IMR-90 (cell line): Measurements from ENCODE around the gene ATP5MK. TPM values are rescaled to one million over a fixed set of nuclear protein-coding genes. Genes with fewer than 3 reads are reported as not detected.
"Not testable (repeated sequence)": the region's sequence is repeated elsewhere in the genome, so short reads cannot be mapped to it uniquely, and the experiment has no call there.

Source experiments
- ATAC-seq: fragments of 200-7000 bp; cut with Tn5 transposase; 2 replicates; pipeline ENCODE4 v1.9.1; 2020; ENCODE audit warnings: low read depth, mild to moderate bottlenecking, moderate library complexity
- BruUV-seq: library from RNA; stranded (reverse); fragments of 400-500 nt; replicated peaks from 2 replicates; lab custom pipeline; 2021; lab: Mats Ljungman, UMichigan
- CTCF ChIA-PET: fragments of 300-600 bp; formaldehyde crosslinking; extraction: SDS; loops from one replicate; lab custom pipeline; 2021; ENCODE audit warnings: antibody characterized with exemption; lab: Yijun Ruan, JAX
- POLR2A ChIA-PET: fragments of 300-600 bp; sonication (Branson Sonifier 250); formaldehyde crosslinking; loops from one replicate; lab custom pipeline; 2022; ENCODE audit warnings: antibody characterized with exemption; ENCODE audit not compliant: unreplicated experiment; lab: Charles Lee
- DNase-seq: peaks from one replicate; pipeline ENCODE4 v3.0.0; 2013
- H2AFZ ChIP-seq: replicated peaks from 2 replicates; pipeline ENCODE3; 2013; ENCODE audit warnings: low read length, mild to moderate bottlenecking; ENCODE audit not compliant: poor library complexity
- H2AK5ac ChIP-seq: 2 replicates; pipeline ENCODE4 v1.6.1; 2013; ENCODE audit warnings: low read depth, low read length, inconsistent platforms
- H2AK9ac ChIP-seq: replicated peaks from 2 replicates; pipeline ENCODE3; 2013; ENCODE audit warnings: mild to moderate bottlenecking, low read depth, low read length, moderate library complexity; ENCODE audit not compliant: poor library complexity
- H2BK120ac ChIP-seq: 2 replicates; pipeline ENCODE4 v1.6.1; 2013; ENCODE audit warnings: low read depth, low read length, inconsistent platforms
- H2BK15ac ChIP-seq: 3 replicates; pipeline ENCODE4 v1.6.1; 2013; ENCODE audit warnings: low read depth, low read length, inconsistent platforms
- H2BK20ac ChIP-seq: 2 replicates; pipeline ENCODE4 v1.6.1; 2013; ENCODE audit warnings: low read depth, mild to moderate bottlenecking, inconsistent platforms, low read length, moderate library complexity
- H2BK5ac ChIP-seq: 2 replicates; pipeline ENCODE4 v1.6.1; 2013; ENCODE audit warnings: mild to moderate bottlenecking, low read depth, low read length, inconsistent platforms; ENCODE audit not compliant: poor library complexity, severe bottlenecking
- H3K14ac ChIP-seq: replicated peaks from 2 replicates; pipeline ENCODE4 v1.6.1; 2013; ENCODE audit warnings: low read depth, low read length, inconsistent platforms
- H3K18ac ChIP-seq: 2 replicates; pipeline ENCODE4 v1.6.1; 2013; ENCODE audit warnings: low read depth, low read length, control low read depth
- H3K23ac ChIP-seq: 2 replicates; pipeline ENCODE4 v1.6.1; 2013; ENCODE audit warnings: low read depth, low read length, inconsistent platforms
- H3K27ac ChIP-seq: 2 replicates; pipeline ENCODE4 v1.5.1; 2013; ENCODE audit warnings: mild to moderate bottlenecking, control low read depth, low read length; ENCODE audit not compliant: insufficient read depth
- H3K27me3 ChIP-seq: 2 replicates; pipeline ENCODE4 v1.6.1; 2013; ENCODE audit warnings: low read length; ENCODE audit not compliant: control insufficient read depth, insufficient read depth
- H3K36me3 ChIP-seq: 2 replicates; pipeline ENCODE4 v1.6.1; 2013; ENCODE audit warnings: low read length, mixed read lengths; ENCODE audit not compliant: control insufficient read depth, insufficient read depth
- H3K4ac ChIP-seq: 2 replicates; pipeline ENCODE4 v1.6.1; 2013; ENCODE audit warnings: low read depth, low read length, inconsistent platforms
- H3K4me1 ChIP-seq: 2 replicates; pipeline ENCODE4 v1.6.1; 2013; ENCODE audit warnings: low read length, mixed read lengths; ENCODE audit not compliant: control insufficient read depth, insufficient read depth
- H3K4me2 ChIP-seq: 2 replicates; pipeline ENCODE4 v1.6.1; 2013; ENCODE audit warnings: low read depth, mild to moderate bottlenecking, control low read depth, low read length, moderate library complexity
- H3K4me3 ChIP-seq: 2 replicates; pipeline ENCODE4 v1.5.1; 2013; ENCODE audit warnings: low read depth, mild to moderate bottlenecking, control low read depth, low read length, moderate library complexity; ENCODE audit not compliant: insufficient read depth
- H3K56ac ChIP-seq: 2 replicates; pipeline ENCODE4 v1.6.1; 2013; ENCODE audit warnings: low read length, inconsistent platforms; ENCODE audit not compliant: insufficient read depth; ENCODE audit errors: extremely low read depth
- H3K79me1 ChIP-seq, 2 experiments: 2 replicates each; pipeline ENCODE4 v1.6.1; 2013; ENCODE audit warnings: low read length in 2 of 2, inconsistent platforms in 1 of 2, low read depth in 1 of 2
- H3K9ac ChIP-seq: 2 replicates; pipeline ENCODE4 v1.6.1; 2013; ENCODE audit warnings: low read depth, low read length, control low read depth
- H3K9me1 ChIP-seq: 2 replicates; pipeline ENCODE4 v1.6.1; 2013; ENCODE audit warnings: low read length, inconsistent platforms; ENCODE audit not compliant: insufficient read depth
- H3K9me3 ChIP-seq: 2 replicates; pipeline ENCODE4 v1.6.1; 2013; ENCODE audit warnings: low read length; ENCODE audit not compliant: control insufficient read depth, insufficient read depth
- H4K20me1 ChIP-seq: 2 replicates; pipeline ENCODE4 v1.6.1; 2013; ENCODE audit warnings: low read length, inconsistent platforms; ENCODE audit not compliant: insufficient read depth
- H4K5ac ChIP-seq: 2 replicates; pipeline ENCODE4 v1.6.1; 2013; ENCODE audit warnings: mild to moderate bottlenecking, low read depth, low read length, control low read depth
- H4K8ac ChIP-seq, 2 experiments: 2 replicates each; pipeline ENCODE4 v1.6.1; 2013; ENCODE audit warnings: low read depth in 2 of 2, low read length in 2 of 2, control low read depth in 1 of 2, inconsistent platforms in 1 of 2
- H4K91ac ChIP-seq: 2 replicates; pipeline ENCODE4 v1.6.1; 2013; ENCODE audit warnings: low read depth, low read length, inconsistent platforms; ENCODE audit not compliant: insufficient read depth
- WGBS, 2 experiments: methylation state at CpG; one replicate each; pipeline versions ENCODE4 v1.1.5 to v1.1.7; 2013; ENCODE audit warnings: missing lambda C conversion rate in 2 of 2; ENCODE audit not compliant: insufficient read length in 1 of 2; ENCODE audit errors: extremely low coverage in 2 of 2; 5-methylcytosine and 5-hydroxymethylcytosine counted together
- dilution Hi-C: fragments of 300-500 bp; cut with HindIII; formaldehyde crosslinking; loops from one replicate; pipeline ENCODE4 v1.14.3; 2018; ENCODE audit warnings: low sequenced_read_pairs; ENCODE audit not compliant: unreplicated experiment
- in situ Hi-C: fragments of 300-500 bp; cut with MboI; formaldehyde crosslinking; loops from 3 replicates; pipeline ENCODE4 v1.14.3; 2019; ENCODE audit warnings: low sequenced_read_pairs, inconsistent platforms, mixed read lengths
- intact Hi-C: fragments of 100-400 bp; cut with micrococcal nuclease; formaldehyde crosslinking; loops from 2 replicates; pipeline ENCODE4 v1.10.0; 2022
- polyA plus RNA-seq, 3 experiments: library from polyadenylated mRNA; depleted of rRNA; stranded (reverse); fragments of >200 nt; gene quantifications; 2 replicates each; pipeline ENCODE4 v1.2.3, GENCODE V29; 2012; ENCODE audit warnings: low replicate concordance in 1 of 3
- total RNA-seq: library from RNA; depleted of rRNA; stranded (reverse); fragments of >200 nt; gene quantifications from 2 replicates; pipeline ENCODE4 v1.2.3, GENCODE V29; 2012

ATP5MK gene
- total and polyA plus RNA-seq, 2 of the 4 experiments (the other 2 are of a cell fraction) = 73.4 to 101 TPM

DNA sequence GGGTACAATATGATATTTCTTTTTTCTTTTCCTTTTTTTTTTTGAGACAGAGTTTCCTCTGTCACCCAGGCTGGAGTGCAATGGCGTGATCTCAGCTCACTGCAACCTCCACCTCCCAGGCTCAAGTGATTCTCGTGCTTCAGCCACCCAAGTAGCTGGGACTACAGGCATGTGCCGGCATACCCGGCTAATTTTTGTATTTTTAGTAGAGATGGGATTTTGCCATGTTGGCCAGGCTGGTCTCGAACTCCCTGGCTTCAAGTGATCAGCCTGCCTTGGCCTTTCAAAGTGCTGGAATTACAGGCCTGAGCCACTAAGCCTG lies 20.8 kb upstream of the ATP5MK start:
- H3K4me2 ChIP-seq, H4K91ac ChIP-seq, DNase-seq, CTCF ChIA-PET, H2AK9ac ChIP-seq, H3K23ac ChIP-seq, H2BK120ac ChIP-seq, H4K8ac ChIP-seq, H3K27me3 ChIP-seq, H3K9me1 ChIP-seq, ATAC-seq, H3K56ac ChIP-seq, H2AFZ ChIP-seq, POLR2A ChIA-PET, H3K9me3 ChIP-seq, H2BK20ac ChIP-seq, H2BK5ac ChIP-seq, H3K4ac ChIP-seq, H3K4me3 ChIP-seq, H3K9ac ChIP-seq, H3K14ac ChIP-seq, H3K27ac ChIP-seq, dilution Hi-C loops, H3K4me1 ChIP-seq, H2AK5ac ChIP-seq, H3K79me1 ChIP-seq, H4K5ac ChIP-seq, BruUV-seq, H3K18ac ChIP-seq, H4K20me1 ChIP-seq, H2BK15ac ChIP-seq: not testable (repeated sequence)
- WGBS, 2 experiments = no CpG with 5 or more reads among the region's 5 CpGs
- peaks cover 71% of the 10 kb centered on the region for H3K36me3 ChIP-seq
- intact Hi-C loops = loop anchor here (1.0 to 5.0 kb wide), 2 partner anchors 68 to 175 kb away; no protein-coding TSS in a partner anchor
- in situ Hi-C loops = loop anchor here (5.0 kb wide), 1 partner anchor 70 kb away; no protein-coding TSS in a partner anchor
